Liver (tissue), 9 donors: ENCODE measurements around the gene TSPO. TPM values are rescaled to one million over a fixed set of nuclear protein-coding genes. Genes with fewer than 3 reads are reported as not detected.

Experiments
- DNase-seq: peaks from one replicate; pipeline ENCODE4 v3.0.0-alpha.2; 2017; ENCODE audit warnings: low spot score
- H3K27ac ChIP-seq, 2 donors: one replicate each; pipeline ENCODE4 v1.7.0; 2013; ENCODE audit warnings: inconsistent platforms in 2 of 2, low read length in 2 of 2, control low read depth in 1 of 2, low read depth in 1 of 2, mild to moderate bottlenecking in 1 of 2
- H3K27me3 ChIP-seq, 4 donors: one replicate each; pipeline versions ENCODE4 v1.6.1 to v1.7.0; 2013; ENCODE audit warnings: low read length in 3 of 4, inconsistent platforms in 1 of 4, mild to moderate bottlenecking in 1 of 4, moderate library complexity in 1 of 4; ENCODE audit not compliant: control insufficient read depth in 4 of 4, insufficient read depth in 4 of 4
- H3K36me3 ChIP-seq, 4 donors: one replicate each; pipeline versions ENCODE4 v1.6.1 to v1.7.0; 2013; ENCODE audit warnings: low read length in 3 of 4, mild to moderate bottlenecking in 3 of 4, low read depth in 1 of 4, moderate library complexity in 1 of 4; ENCODE audit not compliant: control insufficient read depth in 4 of 4, insufficient read depth in 3 of 4
- H3K4me1 ChIP-seq, 4 donors: one replicate each; pipeline versions ENCODE4 v1.6.1 to v1.7.0; 2013; ENCODE audit warnings: low read length in 3 of 4, mild to moderate bottlenecking in 3 of 4, moderate library complexity in 1 of 4; ENCODE audit not compliant: control insufficient read depth in 4 of 4, insufficient read depth in 4 of 4
- H3K4me3 ChIP-seq, 3 donors: one replicate each; pipeline versions ENCODE4 v1.6.1 to v1.7.0; 2013; ENCODE audit warnings: low read length in 3 of 3, control low read depth in 1 of 3, low read depth in 1 of 3, mild to moderate bottlenecking in 1 of 3
- H3K9ac ChIP-seq, 2 donors: one replicate each; pipeline ENCODE4 v1.7.0; 2013; ENCODE audit warnings: low read length in 2 of 2, mild to moderate bottlenecking in 2 of 2, moderate library complexity in 2 of 2, control low read depth in 1 of 2, low read depth in 1 of 2
- H3K9me3 ChIP-seq, 4 donors: one replicate each; pipeline versions ENCODE4 v1.6.1 to v1.7.0; 2013; ENCODE audit warnings: low read length in 3 of 4; ENCODE audit not compliant: control insufficient read depth in 4 of 4
- ATF3 ChIP-seq: IDR thresholded peaks from 2 replicates; pipeline ENCODE4 v1.6.1; 2016; ENCODE audit warnings: antibody characterized with exemption
- EGR1 ChIP-seq, 2 donors: IDR thresholded peaks; 2 replicates each; pipeline ENCODE4 v1.6.1; 2016 to 2018; ENCODE audit warnings: antibody characterized with exemption in 2 of 2, low read depth in 2 of 2
- FOXA1 ChIP-seq: IDR thresholded peaks from 2 replicates; pipeline ENCODE4 v1.6.1; 2016; ENCODE audit warnings: antibody characterized with exemption
- FOXA2 ChIP-seq: IDR thresholded peaks from 2 replicates; pipeline ENCODE4 v1.6.1; 2016; ENCODE audit warnings: antibody characterized with exemption
- GABPA ChIP-seq, 2 donors: IDR thresholded peaks in 1 of 2; conservative IDR thresholded peaks in 1 of 2; 2 replicates each; pipeline ENCODE4 v1.6.1; 2016; ENCODE audit warnings: antibody characterized with exemption in 2 of 2, mild to moderate bottlenecking in 1 of 2, moderate library complexity in 1 of 2
- HNF4A ChIP-seq, 2 donors: conservative IDR thresholded peaks; 2 replicates each; pipeline ENCODE4 v1.6.1; 2016; ENCODE audit warnings: antibody characterized with exemption in 2 of 2, mild to moderate bottlenecking in 2 of 2
- HNF4G ChIP-seq: IDR thresholded peaks from 2 replicates; pipeline ENCODE4 v1.6.1; 2016; ENCODE audit warnings: antibody characterized with exemption
- JUND ChIP-seq, 2 donors: IDR thresholded peaks; 2 replicates each; pipeline ENCODE4 v1.6.1; 2016; ENCODE audit warnings: antibody characterized with exemption in 2 of 2
- NR2F2 ChIP-seq: IDR thresholded peaks from 2 replicates; pipeline ENCODE4 v1.6.1; 2016; ENCODE audit warnings: antibody characterized with exemption
- RAD21 ChIP-seq, 2 donors: IDR thresholded peaks; 2 replicates each; pipeline ENCODE4 v1.6.1; 2016; ENCODE audit warnings: antibody characterized with exemption in 2 of 2, mild to moderate bottlenecking in 2 of 2
- RXRA ChIP-seq, 2 donors: IDR thresholded peaks; 2 replicates each; pipeline ENCODE4 v1.6.1; 2017 to 2018; ENCODE audit warnings: antibody characterized with exemption in 2 of 2, mild to moderate bottlenecking in 1 of 2
- SP1 ChIP-seq: IDR thresholded peaks from 2 replicates; pipeline ENCODE4 v1.6.1; 2018; ENCODE audit warnings: antibody characterized with exemption, mild to moderate bottlenecking
- TAF1 ChIP-seq: conservative IDR thresholded peaks from 2 replicates; pipeline ENCODE4 v1.6.1; 2016; ENCODE audit warnings: antibody characterized with exemption, mild to moderate bottlenecking
- YY1 ChIP-seq: IDR thresholded peaks from 2 replicates; pipeline ENCODE4 v1.6.1; 2016; ENCODE audit warnings: antibody characterized with exemption, mild to moderate bottlenecking
- whole genome bisulfite sequencing: extraction: QIAGEN DNeasy Blood & Tissue Kit; methylation state at CpG from one replicate; pipeline ENCODE4 v1.1.7; 2013; 5-methylcytosine and 5-hydroxymethylcytosine counted together
- polyA plus RNA-seq, 2 donors: library from polyadenylated mRNA; stranded (reverse) in 1 of 2; unstranded in 1 of 2; fragments of 200-250 nt in 1 of 2; fragments of >200 nt in 1 of 2; fragmentation: Nextera tagmentation in 1 of 2; extraction: Ambion mirVana in 1 of 2; gene quantifications; one replicate each; pipeline versions ENCODE4 v1.2.1 to v1.2.3, GENCODE V29; 2013 to 2015
- total RNA-seq, 2 donors: library from RNA; depleted of rRNA; stranded (reverse); fragments of >200 nt; gene quantifications; one replicate each; pipeline ENCODE4 v1.2.3, GENCODE V29; 2014
- TF ChIP-seq, protein P1 (sequence below): IDR thresholded peaks from 2 replicates; pipeline ENCODE4 v1.6.1; 2016; ENCODE audit warnings: antibody characterized with exemption
- TF ChIP-seq, protein P2 (sequence below): IDR thresholded peaks from 2 replicates; pipeline ENCODE4 v1.6.1; 2016; ENCODE audit warnings: antibody characterized with exemption, mild to moderate bottlenecking
- TF ChIP-seq, protein P3 (sequence below): fragments of 150-350 bp; IDR thresholded peaks from 2 replicates; pipeline ENCODE4 v1.5.1; 2017; ENCODE audit warnings: improper control_type of control experiment, low read depth, low read length; ENCODE audit not compliant: missing input control
- TF ChIP-seq, protein P4 (sequence below): IDR thresholded peaks from 2 replicates; pipeline ENCODE4 v1.6.1; 2016; ENCODE audit warnings: antibody characterized with exemption
- donor health status: healthy.
- donor health status: healthy.
- donor health status: healthy.
- donor health status: healthy.
- donor health status: healthy.

Gene TSPO
- total and polyA plus RNA-seq, 4 donors = 27.6 to 61.9 (median 40.2) TPM

- 96% methylated on average over 10 of the region's 10 CpGs for WGBS
- TF ChIP-seq TAF1 (no peak), HNF4A (conservative IDR thresholded peaks at IDR 0.05) (no peak), JUND (IDR thresholded peaks at IDR 0.05) (no peak), GABPA (IDR thresholded peaks at IDR 0.05 in 1 of 2, conservative IDR thresholded peaks at IDR 0.05 in 1 of 2) (no peak), ATF3 (no peak), YY1 (no peak), SP1 (no peak), FOXA2 (no peak)
- TF ChIP-seq, protein P1, sequence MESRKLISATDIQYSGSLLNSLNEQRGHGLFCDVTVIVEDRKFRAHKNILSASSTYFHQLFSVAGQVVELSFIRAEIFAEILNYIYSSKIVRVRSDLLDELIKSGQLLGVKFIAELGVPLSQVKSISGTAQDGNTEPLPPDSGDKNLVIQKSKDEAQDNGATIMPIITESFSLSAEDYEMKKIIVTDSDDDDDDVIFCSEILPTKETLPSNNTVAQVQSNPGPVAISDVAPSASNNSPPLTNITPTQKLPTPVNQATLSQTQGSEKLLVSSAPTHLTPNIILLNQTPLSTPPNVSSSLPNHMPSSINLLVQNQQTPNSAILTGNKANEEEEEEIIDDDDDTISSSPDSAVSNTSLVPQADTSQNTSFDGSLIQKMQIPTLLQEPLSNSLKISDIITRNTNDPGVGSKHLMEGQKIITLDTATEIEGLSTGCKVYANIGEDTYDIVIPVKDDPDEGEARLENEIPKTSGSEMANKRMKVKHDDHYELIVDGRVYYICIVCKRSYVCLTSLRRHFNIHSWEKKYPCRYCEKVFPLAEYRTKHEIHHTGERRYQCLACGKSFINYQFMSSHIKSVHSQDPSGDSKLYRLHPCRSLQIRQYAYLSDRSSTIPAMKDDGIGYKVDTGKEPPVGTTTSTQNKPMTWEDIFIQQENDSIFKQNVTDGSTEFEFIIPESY = no peak
- TF ChIP-seq, protein P2, sequence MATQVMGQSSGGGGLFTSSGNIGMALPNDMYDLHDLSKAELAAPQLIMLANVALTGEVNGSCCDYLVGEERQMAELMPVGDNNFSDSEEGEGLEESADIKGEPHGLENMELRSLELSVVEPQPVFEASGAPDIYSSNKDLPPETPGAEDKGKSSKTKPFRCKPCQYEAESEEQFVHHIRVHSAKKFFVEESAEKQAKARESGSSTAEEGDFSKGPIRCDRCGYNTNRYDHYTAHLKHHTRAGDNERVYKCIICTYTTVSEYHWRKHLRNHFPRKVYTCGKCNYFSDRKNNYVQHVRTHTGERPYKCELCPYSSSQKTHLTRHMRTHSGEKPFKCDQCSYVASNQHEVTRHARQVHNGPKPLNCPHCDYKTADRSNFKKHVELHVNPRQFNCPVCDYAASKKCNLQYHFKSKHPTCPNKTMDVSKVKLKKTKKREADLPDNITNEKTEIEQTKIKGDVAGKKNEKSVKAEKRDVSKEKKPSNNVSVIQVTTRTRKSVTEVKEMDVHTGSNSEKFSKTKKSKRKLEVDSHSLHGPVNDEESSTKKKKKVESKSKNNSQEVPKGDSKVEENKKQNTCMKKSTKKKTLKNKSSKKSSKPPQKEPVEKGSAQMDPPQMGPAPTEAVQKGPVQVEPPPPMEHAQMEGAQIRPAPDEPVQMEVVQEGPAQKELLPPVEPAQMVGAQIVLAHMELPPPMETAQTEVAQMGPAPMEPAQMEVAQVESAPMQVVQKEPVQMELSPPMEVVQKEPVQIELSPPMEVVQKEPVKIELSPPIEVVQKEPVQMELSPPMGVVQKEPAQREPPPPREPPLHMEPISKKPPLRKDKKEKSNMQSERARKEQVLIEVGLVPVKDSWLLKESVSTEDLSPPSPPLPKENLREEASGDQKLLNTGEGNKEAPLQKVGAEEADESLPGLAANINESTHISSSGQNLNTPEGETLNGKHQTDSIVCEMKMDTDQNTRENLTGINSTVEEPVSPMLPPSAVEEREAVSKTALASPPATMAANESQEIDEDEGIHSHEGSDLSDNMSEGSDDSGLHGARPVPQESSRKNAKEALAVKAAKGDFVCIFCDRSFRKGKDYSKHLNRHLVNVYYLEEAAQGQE = no peak
- TF ChIP-seq, protein P3, sequence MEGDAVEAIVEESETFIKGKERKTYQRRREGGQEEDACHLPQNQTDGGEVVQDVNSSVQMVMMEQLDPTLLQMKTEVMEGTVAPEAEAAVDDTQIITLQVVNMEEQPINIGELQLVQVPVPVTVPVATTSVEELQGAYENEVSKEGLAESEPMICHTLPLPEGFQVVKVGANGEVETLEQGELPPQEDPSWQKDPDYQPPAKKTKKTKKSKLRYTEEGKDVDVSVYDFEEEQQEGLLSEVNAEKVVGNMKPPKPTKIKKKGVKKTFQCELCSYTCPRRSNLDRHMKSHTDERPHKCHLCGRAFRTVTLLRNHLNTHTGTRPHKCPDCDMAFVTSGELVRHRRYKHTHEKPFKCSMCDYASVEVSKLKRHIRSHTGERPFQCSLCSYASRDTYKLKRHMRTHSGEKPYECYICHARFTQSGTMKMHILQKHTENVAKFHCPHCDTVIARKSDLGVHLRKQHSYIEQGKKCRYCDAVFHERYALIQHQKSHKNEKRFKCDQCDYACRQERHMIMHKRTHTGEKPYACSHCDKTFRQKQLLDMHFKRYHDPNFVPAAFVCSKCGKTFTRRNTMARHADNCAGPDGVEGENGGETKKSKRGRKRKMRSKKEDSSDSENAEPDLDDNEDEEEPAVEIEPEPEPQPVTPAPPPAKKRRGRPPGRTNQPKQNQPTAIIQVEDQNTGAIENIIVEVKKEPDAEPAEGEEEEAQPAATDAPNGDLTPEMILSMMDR = no peak
- H3K9ac ChIP-seq = no peak overlapping the region
- H3K4me3 ChIP-seq = no peak overlapping the region
- H3K4me1 ChIP-seq = no peaks in the 10 kb centered on the region
- no peak for DNase-seq
- H3K27ac ChIP-seq = no peak overlapping the region
- H3K9me3 ChIP-seq = no peaks in the 10 kb centered on the region
- no peaks in the 10 kb centered on the region for H3K27me3 ChIP-seq
- H3K36me3 ChIP-seq = no peaks in the 10 kb centered on the region
Measured at GRCh38 chr22:43202326-43202725, 51.0 kb downstream of the TSPO start.

DNA sequence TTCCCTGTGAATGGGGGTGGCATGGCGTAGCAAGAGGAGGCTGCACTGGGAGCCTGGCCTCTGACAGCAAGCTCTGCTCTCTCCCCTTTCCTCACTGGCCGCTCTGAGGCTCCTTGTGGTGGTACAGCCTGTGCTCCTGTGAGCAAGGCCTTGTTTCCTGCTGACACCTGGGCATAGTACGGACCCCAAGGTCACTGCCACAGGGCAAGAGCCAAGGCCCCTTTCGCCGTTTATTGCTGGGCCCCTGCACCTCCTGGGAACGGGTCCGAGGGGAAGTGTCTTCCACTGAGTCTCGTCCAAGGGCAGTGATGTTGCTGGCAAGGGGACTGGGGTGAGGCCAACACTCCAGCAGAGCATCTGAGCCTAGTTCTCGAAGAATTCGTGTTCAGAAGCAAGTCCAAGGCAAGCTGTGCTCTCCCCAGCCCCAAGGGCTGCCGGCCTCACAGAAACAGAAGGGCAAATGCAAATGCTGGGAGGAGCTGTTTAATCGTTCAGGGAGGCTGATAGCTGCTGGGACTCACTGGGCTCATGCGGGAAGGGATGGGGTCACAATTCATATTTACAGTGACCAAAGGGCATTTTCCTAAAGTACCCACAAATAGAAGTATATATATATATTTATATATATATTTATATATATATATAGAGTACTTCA is 51.5 kb downstream of the TSPO start:
- Histone ChIP-seq H3K27me3 (no peaks in the 10 kb centered on the region), H3K9ac (no peak overlapping the region), H3K27ac (no peak overlapping the region), H3K36me3 (no peaks in the 10 kb centered on the region), H3K4me3 (no peak overlapping the region), H3K9me3 (no peaks in the 10 kb centered on the region), H3K4me1 (no peaks in the 10 kb centered on the region)
- WGBS = 83% methylated on average over 13 of the region's 13 CpGs
- DNase-seq = no peak
- no peak for TF ChIP-seq RXRA (IDR thresholded peaks at IDR 0.05)
- TF ChIP-seq TAF1 = no peak
- TF ChIP-seq HNF4G = no peak
- TF ChIP-seq EGR1 (IDR thresholded peaks at IDR 0.05; ENCODE audit: low read depth in 2 of 2) = no peak
- no peak for TF ChIP-seq JUND (IDR thresholded peaks at IDR 0.05)
- no peak for TF ChIP-seq FOXA1
- no peak for TF ChIP-seq GABPA (IDR thresholded peaks at IDR 0.05 in 1 of 2, conservative IDR thresholded peaks at IDR 0.05 in 1 of 2)
- TF ChIP-seq, protein P3 = no peak
- TF ChIP-seq SP1 = no peak
- TF ChIP-seq NR2F2 = no peak
- TF ChIP-seq YY1 = no peak
- no peak for TF ChIP-seq RAD21 (IDR thresholded peaks at IDR 0.05)
- TF ChIP-seq, protein P4, sequence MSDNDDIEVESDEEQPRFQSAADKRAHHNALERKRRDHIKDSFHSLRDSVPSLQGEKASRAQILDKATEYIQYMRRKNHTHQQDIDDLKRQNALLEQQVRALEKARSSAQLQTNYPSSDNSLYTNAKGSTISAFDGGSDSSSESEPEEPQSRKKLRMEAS = no peak
- TF ChIP-seq, protein P2 = no peak
